Renal pelvis (tissue), 4 donors: ENCODE data around the gene OLFML3. TPM values are rescaled to one million over a fixed set of nuclear protein-coding genes. Genes with fewer than 3 reads are reported as not detected.
"Not testable (repeated sequence)": the region's sequence is repeated elsewhere in the genome, so short reads cannot be mapped to it uniquely, and the experiment has no call there.

Source experiments
- DNase-seq: peaks from one replicate; pipeline ENCODE4 v3.0.0-alpha.2; 2013
- polyA plus RNA-seq, 3 donors: library from polyadenylated mRNA; unstranded; fragments of 120-200 nt; gene quantifications; one replicate each; pipeline ENCODE4 v1.2.1, GENCODE V29; 2013; ENCODE audit not compliant: insufficient read length in 3 of 3

The OLFML3 gene
- polyA plus RNA-seq, 3 donors = 109 to 161 (median 131) TPM

DNA sequence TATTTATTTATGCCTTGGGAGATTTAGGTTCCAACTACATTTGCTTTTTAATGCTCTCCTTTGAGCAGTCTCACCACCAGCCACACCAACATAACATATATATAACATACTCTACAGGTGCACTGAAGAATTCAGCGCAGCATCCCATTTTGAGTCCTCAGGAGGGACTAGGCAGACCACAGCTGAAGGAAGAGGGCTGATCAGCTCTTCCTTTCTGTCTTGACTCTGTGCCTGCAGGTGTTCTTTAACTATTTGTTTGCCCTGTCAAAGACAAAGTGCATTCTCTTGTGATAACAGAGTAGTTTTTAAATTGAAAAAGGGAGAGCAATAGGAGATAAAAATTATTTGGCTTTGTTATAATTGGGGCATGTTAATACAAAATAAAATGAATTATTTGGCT, 33.2 kb upstream of the OLFML3 start:
- DNase-seq = no peak

GRCh38 chr1:113946678-113947387, 32.4 kb upstream of the OLFML3 start:
- no peak for DNase-seq

- no peak for DNase-seq
These were observed 31.7 kb upstream of the OLFML3 start for GRCh38 chr1:113947388-113948107.

GRCh38 chr1:113948151-113948550, 31.1 kb upstream of the OLFML3 start:
- not testable (repeated sequence) for DNase-seq

GRCh38 chr1:113949007-113949406, 30.3 kb upstream of the OLFML3 start:
- no peak for DNase-seq

DNA sequence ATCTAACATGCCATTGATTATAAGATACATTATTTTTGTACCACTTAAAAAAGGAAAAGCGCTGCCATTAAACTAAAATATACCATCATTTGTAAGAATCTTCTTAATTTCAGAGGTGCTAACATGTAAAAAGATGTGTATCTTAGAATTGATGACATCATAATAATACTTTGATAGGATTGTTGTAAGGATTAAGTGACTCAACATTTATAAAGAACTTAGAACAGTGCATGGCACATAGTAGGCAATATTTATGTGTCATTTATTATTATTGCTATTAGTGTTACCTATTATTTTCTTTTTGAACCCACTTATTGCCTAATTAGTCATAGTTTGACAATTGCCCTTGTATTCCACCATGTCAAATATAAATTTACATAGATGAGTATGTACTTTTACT, 28.4 kb upstream of the OLFML3 start:
- DNase-seq = no peak

DNA sequence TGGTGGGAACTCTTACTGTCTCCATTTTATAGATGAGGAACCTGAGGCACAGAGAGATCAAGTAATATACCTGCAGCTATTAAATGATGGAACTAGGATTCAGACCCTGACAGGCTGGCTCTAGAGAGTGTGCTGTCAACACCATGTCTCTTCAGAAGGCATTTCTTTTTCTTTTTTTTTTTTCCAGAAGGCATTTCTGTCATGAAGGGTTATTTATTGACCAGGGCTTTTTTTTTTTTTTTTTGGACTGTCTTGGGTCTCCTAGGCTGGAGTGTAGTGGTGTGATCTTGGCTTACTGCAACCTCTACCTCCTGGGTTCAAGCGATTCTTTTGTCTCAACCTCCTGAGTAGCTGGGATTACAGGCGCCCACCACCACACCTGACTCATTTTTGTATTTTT, 27.6 kb upstream of the OLFML3 start:
- no peak for DNase-seq

DNA sequence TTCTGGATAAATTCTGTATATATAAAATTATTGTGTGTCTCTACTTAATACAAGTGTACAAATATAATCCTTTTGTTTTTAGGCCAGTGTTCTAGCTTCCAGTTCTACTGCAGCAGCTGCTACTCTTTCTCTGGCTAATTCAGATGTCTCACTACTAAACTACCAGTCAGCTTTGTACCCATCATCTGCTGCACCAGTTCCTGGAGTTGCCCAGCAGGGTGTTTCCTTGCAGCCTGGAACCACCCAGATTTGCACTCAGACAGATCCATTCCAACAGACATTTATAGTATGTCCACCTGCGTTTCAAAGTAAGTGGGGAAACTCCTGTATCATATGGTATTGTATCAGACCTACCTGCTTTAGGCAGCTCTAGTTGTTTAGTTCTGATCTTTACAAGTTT, 21.3 kb upstream of the OLFML3 start:
- no peak for DNase-seq

DNA sequence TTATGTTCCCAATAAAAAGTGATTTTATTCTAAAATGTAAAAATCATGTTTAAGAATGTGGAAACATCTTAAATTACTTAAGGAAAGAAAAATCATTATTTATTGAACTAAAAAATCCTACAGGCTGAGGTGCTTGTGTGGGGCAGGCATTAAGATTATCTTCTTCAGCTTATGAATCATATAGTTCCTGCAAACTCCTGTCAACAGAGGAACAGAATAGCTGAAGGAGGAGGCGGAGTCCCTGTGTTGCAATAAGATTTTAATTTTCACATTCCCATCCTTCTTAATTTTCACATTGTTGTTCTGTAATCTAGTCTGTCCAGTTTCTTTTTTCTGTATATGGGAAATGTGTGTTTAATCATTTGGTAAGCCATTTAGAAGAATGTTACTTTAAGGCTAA, 20.6 kb upstream of the OLFML3 start:
- no peak for DNase-seq

DNA sequence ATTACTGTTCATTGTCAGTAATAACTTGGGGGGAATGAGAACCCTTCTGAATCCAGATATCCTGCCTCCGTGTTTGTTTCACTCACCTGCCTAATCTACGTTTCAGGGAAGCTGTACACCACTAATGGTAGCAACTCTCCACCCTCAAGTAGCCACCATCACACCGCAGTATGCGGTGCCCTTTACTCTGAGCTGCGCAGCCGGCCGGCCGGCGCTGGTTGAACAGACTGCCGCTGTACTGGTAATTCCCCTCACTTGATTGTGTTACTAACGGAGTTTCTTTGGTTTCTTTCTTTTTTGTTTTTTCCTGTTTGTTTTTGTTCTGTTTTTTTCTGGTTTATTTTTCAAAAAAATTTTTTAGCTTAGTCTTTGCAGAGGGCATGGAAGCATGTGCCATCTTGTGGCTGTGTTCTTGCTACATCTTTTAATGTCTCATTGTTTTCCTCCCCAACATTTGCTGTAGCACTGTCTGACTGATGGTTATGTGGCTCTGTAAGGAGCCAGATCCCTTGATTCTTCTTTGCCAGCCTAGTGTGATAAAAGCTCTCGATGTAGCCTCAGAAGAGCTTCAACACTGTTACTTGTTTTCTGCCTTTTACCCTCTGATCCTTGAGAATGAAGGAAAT, 15.9 kb upstream of the OLFML3 start:
- DNase-seq = no peak

- no peak for DNase-seq
These were observed 13.4 kb upstream of the OLFML3 start for GRCh38 chr1:113965703-113966412.

DNA sequence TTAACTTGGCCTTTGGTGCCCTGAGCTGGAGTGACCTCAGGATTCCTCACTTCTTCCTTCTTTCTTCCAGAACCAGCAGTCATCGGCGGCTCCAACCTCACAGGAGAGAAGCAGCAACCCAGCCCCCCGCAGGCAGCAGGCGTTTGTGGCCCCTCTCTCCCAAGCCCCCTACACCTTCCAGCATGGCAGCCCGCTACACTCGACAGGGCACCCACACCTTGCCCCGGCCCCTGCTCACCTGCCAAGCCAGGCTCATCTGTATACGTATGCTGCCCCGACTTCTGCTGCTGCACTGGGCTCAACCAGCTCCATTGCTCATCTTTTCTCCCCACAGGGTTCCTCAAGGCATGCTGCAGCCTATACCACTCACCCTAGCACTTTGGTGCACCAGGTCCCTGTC, 6.3 kb upstream of the OLFML3 start:
- no peak for DNase-seq

DNA sequence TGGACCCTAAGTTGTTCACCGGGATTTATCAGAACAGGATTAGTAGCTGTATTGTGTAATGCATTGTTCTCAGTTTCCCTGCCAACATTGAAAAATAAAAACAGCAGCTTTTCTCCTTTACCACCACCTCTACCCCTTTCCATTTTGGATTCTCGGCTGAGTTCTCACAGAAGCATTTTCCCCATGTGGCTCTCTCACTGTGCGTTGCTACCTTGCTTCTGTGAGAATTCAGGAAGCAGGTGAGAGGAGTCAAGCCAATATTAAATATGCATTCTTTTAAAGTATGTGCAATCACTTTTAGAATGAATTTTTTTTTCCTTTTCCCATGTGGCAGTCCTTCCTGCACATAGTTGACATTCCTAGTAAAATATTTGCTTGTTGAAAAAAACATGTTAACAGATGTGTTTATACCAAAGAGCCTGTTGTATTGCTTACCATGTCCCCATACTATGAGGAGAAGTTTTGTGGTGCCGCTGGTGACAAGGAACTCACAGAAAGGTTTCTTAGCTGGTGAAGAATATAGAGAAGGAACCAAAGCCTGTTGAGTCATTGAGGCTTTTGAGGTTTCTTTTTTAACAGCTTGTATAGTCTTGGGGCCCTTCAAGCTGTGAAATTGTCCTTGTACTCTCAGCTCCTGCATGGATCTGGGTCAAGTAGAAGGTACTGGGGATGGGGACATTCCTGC, 3.9 kb upstream of the OLFML3 start:
- no peak for DNase-seq

GRCh38 chr1:113976609-113977278, 2.5 kb upstream of the OLFML3 start:
- no peak for DNase-seq

- DNase-seq = no peak
These were observed 1.4 kb upstream of the OLFML3 start for GRCh38 chr1:113977906-113978305.

- DNase-seq = no peak
These were observed 836 bp downstream of the OLFML3 start for GRCh38 chr1:113980110-113980509.

DNA sequence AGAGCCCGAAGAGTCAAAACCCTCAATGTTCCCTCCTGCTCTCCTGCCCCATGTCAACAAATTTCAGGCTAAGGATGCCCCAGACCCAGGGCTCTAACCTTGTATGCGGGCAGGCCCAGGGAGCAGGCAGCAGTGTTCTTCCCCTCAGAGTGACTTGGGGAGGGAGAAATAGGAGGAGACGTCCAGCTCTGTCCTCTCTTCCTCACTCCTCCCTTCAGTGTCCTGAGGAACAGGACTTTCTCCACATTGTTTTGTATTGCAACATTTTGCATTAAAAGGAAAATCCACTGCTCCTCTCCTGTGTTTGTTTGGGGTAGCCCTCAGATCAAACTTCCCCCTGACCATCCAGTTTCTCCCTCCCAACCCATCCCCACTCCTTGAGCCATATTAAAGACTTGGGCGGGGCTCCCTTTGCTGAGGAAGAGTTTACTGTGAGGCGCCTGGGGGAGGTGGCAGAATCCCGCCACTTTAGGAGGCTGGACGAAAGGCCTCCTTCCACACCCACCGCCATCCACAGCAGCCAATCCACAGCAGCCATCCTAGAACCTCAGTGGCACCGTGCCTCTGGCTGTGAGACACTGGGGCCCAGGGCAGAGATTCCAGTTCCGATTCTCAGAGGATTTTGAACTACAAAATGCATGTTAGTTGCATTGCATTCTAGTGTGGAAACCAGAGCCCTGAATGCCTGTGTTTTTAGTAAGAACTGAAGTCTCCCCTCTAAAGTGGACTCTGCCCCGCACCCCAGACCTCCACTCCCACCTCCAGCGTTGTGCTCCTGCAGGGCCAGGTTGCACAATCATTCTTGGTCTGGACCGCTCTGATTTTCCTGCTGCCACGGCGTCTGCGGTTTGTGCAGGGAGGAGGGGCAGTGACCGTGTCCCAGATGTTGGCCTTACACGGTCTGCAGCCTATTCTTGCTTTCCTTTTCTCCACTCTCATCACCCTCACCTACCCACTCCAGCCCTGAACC, 3.0 kb downstream of the OLFML3 start:
- no peak for DNase-seq

- DNase-seq = no peak
These were observed 3.7 kb downstream of the OLFML3 start for GRCh38 chr1:113982949-113983348.

DNA sequence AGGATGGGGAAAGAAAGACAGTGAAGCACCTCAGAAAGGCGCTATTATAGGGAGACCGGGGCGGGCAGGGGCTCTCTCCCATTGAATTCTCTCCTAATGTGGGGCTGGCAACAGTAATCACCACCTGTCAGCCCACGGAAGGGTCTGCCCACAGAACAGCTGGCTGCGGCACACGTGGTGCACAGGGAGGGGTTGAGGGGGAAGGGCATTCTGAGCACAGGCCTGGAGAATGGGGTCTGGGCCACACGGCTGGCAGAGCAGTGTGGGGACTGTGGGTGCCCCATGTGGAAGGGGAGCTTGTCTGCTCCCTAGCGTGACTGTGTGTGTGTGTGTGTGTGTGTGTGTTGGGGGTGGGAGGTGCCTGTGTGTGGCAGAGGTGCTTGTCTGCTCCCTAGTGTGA, 4.1 kb downstream of the OLFML3 start:
- DNase-seq = no peak

DNA sequence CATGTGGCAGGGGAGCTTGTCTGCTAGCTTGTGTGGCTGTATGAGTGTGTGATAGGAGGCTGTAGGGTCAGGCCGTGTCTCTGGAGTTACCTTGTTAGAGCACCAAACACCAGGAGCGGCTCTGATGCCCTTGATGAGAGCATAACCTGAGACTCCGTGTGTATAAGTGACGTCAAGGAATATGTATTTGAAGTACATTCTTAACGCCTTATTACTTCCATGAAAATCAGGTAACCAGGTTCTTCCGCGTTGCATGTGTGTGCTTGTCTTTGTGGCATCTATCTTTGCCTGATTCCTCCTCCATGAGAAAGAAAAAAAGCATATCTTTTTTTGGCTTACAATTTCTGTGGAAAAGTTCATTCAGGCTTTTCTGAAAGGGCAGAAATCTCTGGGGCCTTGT, 4.6 kb downstream of the OLFML3 start:
- no peak for DNase-seq
